Subcutaneous abdominal adipose tissue (tissue), 5 donors: Measurements from ENCODE around the gene MAJIN.

ENCODE experiments used
- H3K27ac ChIP-seq: one replicate; pipeline ENCODE4 v1.7.0; 2013; ENCODE audit warnings: low read depth, mild to moderate bottlenecking, inconsistent platforms, low read length, moderate library complexity
- H3K27me3 ChIP-seq, 5 donors: one replicate each; pipeline ENCODE4 v1.7.0; 2013; ENCODE audit warnings: low read length in 5 of 5, inconsistent platforms in 1 of 5; ENCODE audit not compliant: control insufficient read depth in 5 of 5, insufficient read depth in 4 of 5
- H3K36me3 ChIP-seq, 5 donors: one replicate each; pipeline ENCODE4 v1.7.0; 2013; ENCODE audit warnings: low read length in 5 of 5; ENCODE audit not compliant: control insufficient read depth in 5 of 5, insufficient read depth in 5 of 5
- H3K4me1 ChIP-seq, 5 donors: one replicate each; pipeline ENCODE4 v1.7.0; 2013; ENCODE audit warnings: low read length in 5 of 5, mild to moderate bottlenecking in 3 of 5, moderate library complexity in 1 of 5; ENCODE audit not compliant: control insufficient read depth in 5 of 5, insufficient read depth in 5 of 5
- H3K4me3 ChIP-seq, 5 donors: one replicate each; pipeline ENCODE4 v1.7.0; 2013; ENCODE audit warnings: low read length in 5 of 5, low read depth in 1 of 5
- H3K9ac ChIP-seq, 5 donors: one replicate each; pipeline ENCODE4 v1.7.0; 2013; ENCODE audit warnings: low read length in 5 of 5, mild to moderate bottlenecking in 4 of 5, moderate library complexity in 3 of 5
- H3K9me3 ChIP-seq, 5 donors: one replicate each; pipeline ENCODE4 v1.7.0; 2013; ENCODE audit warnings: low read length in 5 of 5; ENCODE audit not compliant: control insufficient read depth in 5 of 5
- donor health status: healthy.
- donor health status: healthy.
- donor health status: healthy.
- donor health status: healthy.
- donor health status: healthy.

Gene MAJIN

DNA sequence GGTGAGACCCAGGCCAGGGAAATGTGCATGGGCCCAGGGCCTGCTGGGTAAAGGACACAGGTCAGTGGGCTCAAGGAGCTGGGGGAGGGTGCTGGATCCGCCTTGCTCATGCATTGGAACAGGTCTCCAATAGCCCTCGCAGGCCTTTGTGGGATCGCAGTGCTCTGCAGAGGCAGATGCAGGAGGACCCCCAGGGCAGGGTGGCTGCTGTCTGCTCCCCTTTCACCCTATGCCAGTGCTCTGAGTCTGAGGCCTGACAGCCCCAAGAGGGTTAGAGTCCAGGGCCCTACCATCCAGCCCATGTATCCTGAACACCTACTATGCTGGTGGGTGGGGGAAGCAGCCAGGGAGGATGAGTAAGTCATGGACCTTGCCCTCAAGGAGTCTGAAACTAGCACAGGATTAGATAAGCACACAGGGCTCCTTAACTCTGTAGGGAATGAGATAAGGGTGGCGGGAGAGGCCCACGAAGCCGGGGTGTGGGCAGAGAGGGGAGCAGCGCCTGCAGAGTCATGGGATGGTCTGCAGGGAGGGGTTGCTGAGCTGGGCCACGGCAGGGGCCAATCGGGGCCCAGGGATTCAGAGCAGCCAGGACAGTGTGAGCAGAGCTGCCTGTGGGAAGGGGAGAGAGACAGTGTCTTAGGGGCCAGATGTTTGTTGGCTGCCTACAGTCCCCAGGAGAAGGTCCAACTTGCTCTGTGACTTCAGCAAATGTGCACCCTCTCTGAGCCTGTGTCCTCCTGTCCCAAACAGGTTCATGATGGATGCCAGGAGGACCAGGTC is 83.0 kb downstream of the MAJIN start:
- no peak overlapping the region for H3K4me3 ChIP-seq
- no peaks in the 10 kb centered on the region for H3K9me3 ChIP-seq
- H3K4me1 ChIP-seq = peaks cover 4 to 47% (median 21%) of the 10 kb centered on the region in 5 donors
- H3K9ac ChIP-seq = no peak overlapping the region
- no peaks in the 10 kb centered on the region for H3K27me3 ChIP-seq
- no peak overlapping the region for H3K27ac ChIP-seq
- no peaks in the 10 kb centered on the region for H3K36me3 ChIP-seq

DNA sequence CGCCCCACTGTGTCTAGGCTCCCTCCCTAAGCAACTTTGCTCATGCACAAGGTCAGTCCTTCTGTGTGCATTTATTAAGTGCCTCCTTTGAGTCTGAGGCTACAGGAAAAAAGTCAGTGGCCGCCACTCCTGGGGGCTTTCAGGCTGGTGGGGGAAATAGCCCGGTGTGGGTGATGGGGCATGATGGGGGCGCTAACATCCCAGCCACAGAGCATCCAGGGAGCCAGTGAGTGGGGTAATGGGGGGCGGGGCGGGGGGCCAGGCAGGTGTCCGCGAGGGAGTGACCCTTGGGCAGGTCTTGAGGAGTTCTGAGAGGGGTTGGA is 83.5 kb downstream of the MAJIN start:
- Histone ChIP-seq H3K4me3 (peak overlapping the region; percentile 31 to 61 (median 54)), H3K4me1 (peaks cover 4 to 41% (median 20%) of the 10 kb centered on the region in 5 donors), H3K27me3 (no peaks in the 10 kb centered on the region), H3K27ac (peak overlapping the region; percentile 67), H3K36me3 (no peaks in the 10 kb centered on the region), H3K9me3 (no peaks in the 10 kb centered on the region), H3K9ac (no peak overlapping the region)
